Keratinocyte (primary cell): ENCODE data around the gene INAFM2.

Source experiments
- EZH2 ChIP-seq: IDR thresholded peaks from one replicate; pipeline ENCODE4 v1.6.1; 2012; ENCODE audit warnings: inconsistent platforms, mild to moderate bottlenecking, low read length, moderate library complexity
- TF ChIP-seq, protein P1 (sequence below), 3 experiments: IDR thresholded peaks in 1 of 3; conservative IDR thresholded peaks in 1 of 3; optimal IDR thresholded peaks in 1 of 3; 2 replicates in 2 of 3; 3 replicates in 1 of 3; pipeline versions ENCODE3 to v1.5.1; 2011; ENCODE audit warnings: low read length in 3 of 3, mild to moderate bottlenecking in 3 of 3, moderate library complexity in 2 of 3, control low read depth in 1 of 3, inconsistent platforms in 1 of 3; ENCODE audit not compliant: insufficient read depth in 2 of 3; ENCODE audit errors: extremely low read depth in 1 of 3

DNA sequence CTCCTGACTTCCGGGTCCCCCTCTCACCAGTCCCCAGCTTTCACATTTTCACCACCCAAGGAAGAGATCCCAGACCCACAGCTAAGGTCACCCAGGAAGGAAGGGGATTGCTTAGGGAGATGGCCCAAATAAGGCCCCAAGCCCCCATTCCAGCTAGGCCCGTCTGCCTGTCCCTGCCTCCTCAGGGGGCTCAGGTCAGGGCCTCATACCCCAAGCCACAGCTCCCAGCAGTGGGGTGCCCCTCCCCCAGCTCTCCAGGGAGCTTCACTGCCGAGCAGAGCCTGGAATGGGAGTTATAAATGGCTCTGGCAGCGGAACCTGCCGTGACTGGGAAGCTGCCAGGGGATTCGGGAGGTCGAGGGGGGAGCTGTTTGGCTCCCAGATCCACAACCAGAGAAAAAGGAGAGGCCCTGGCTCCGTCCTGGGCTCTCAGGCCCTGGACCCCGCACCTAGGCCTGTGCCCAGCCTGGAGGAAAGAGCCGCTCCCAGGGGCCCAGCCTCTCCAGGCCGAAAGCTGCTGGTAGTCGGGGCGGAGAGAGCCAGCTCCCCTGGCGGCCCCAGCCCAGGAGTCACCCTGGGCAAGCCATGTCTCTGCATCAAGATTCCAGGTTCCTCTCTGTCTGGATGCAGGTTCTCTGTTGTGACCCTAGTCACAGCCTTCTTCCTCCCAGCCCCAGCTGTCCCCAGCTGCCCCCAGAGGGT, 16.7 kb downstream of the INAFM2 start:
- no peak for TF ChIP-seq EZH2
- TF ChIP-seq, protein P1, sequence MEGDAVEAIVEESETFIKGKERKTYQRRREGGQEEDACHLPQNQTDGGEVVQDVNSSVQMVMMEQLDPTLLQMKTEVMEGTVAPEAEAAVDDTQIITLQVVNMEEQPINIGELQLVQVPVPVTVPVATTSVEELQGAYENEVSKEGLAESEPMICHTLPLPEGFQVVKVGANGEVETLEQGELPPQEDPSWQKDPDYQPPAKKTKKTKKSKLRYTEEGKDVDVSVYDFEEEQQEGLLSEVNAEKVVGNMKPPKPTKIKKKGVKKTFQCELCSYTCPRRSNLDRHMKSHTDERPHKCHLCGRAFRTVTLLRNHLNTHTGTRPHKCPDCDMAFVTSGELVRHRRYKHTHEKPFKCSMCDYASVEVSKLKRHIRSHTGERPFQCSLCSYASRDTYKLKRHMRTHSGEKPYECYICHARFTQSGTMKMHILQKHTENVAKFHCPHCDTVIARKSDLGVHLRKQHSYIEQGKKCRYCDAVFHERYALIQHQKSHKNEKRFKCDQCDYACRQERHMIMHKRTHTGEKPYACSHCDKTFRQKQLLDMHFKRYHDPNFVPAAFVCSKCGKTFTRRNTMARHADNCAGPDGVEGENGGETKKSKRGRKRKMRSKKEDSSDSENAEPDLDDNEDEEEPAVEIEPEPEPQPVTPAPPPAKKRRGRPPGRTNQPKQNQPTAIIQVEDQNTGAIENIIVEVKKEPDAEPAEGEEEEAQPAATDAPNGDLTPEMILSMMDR (optimal IDR thresholded peaks at IDR 0.05 in 1 of 3, IDR thresholded peaks at IDR 0.05 in 1 of 3, conservative IDR thresholded peaks at IDR 0.05 in 1 of 3; ENCODE audit: extremely low read depth in 1 of 3, insufficient read depth in 2 of 3, low read length in 3 of 3) = no peak
